HL-60 (cell line): ENCODE results near the gene HCN2.

Experiments
- DNase-seq, 2 experiments: peaks; one replicate each; pipeline ENCODE4 v3.0.0-alpha.2; 2010 to 2020; ENCODE audit warnings: low read depth in 1 of 2, low spot score in 1 of 2
- H3K27ac ChIP-seq: fragments of 250-450 bp; sonication (Bioruptor Pico); replicated peaks from 2 replicates; pipeline ENCODE4 v1.5.1; 2020; ENCODE audit warnings: mild to moderate bottlenecking, moderate library complexity
- H3K27me3 ChIP-seq: fragments of 250-450 bp; sonication (Bioruptor Pico); 2 replicates; pipeline ENCODE4 v1.5.1; 2021; ENCODE audit warnings: mild to moderate bottlenecking, moderate library complexity; ENCODE audit not compliant: insufficient read depth, poor library complexity, severe bottlenecking
- H3K4me3 ChIP-seq: replicated peaks from 2 replicates; pipeline ENCODE4 v1.5.1; 2011; ENCODE audit warnings: mild to moderate bottlenecking, control low read depth, low read length; ENCODE audit not compliant: insufficient read depth
- GABPA ChIP-seq: IDR thresholded peaks from 2 replicates; pipeline ENCODE4 v1.6.1; 2012; ENCODE audit warnings: low read depth
- POLR2AphosphoS5 ChIP-seq: IDR thresholded peaks from 2 replicates; pipeline ENCODE4 v1.6.1; 2012; ENCODE audit warnings: low read depth
- SPI1 ChIP-seq: IDR thresholded peaks from 2 replicates; pipeline ENCODE4 v1.6.1; 2012; ENCODE audit warnings: low read depth, mild to moderate bottlenecking, borderline replicate concordance
- TF ChIP-seq, protein P1 (sequence below): IDR thresholded peaks from one replicate; pipeline ENCODE4 v1.5.1; 2011; ENCODE audit warnings: low read length, control low read depth, inconsistent platforms; ENCODE audit not compliant: insufficient read depth
- TF ChIP-seq, protein P2 (sequence below): IDR thresholded peaks from 2 replicates; pipeline ENCODE4 v1.6.1; 2012; ENCODE audit warnings: low read depth; ENCODE audit not compliant: insufficient replicate concordance

HCN2 gene

DNA sequence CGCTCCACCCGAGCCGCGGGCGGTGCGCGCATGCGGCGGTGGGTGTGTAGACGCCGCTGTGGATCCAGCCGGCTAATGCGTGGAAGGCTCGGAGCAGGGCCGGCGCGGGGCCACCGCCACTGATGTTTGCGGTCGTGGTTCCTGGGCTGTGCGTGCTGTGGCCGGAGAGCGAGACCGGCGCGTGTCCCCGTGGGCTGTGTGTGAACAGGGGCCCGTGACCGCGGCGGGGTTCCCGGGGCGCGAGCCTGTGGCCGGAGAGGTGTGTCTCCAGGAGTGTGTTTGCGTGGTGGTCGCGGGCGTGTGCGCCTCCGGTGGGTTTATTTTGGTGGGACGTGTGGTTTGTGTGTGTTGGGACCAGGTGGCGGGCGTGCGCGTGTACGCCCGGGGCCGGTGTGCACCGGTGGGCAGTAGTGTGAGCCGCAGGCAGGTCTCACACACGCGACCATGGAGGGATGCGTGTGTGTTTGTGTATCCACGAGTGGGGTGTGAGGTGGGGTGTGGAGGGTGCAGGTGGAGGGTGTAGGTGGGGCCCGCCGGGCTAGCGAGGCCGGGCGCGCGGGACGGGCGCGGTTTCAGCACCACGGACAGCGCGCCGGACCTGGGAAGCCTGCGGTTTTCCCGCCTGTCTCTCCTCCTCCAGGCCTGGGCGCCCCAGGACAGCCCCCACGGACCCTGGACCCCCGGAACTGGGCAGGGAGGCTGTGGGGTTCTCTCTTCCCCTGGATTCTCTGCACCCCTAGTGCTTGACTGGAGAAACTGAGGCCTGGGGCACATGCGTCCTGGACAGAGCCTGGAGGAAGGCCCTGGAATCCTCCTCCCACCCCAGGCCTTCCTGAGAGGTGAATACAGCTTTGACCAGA is 1.6 kb downstream of the HCN2 start:
- TF ChIP-seq, protein P1, sequence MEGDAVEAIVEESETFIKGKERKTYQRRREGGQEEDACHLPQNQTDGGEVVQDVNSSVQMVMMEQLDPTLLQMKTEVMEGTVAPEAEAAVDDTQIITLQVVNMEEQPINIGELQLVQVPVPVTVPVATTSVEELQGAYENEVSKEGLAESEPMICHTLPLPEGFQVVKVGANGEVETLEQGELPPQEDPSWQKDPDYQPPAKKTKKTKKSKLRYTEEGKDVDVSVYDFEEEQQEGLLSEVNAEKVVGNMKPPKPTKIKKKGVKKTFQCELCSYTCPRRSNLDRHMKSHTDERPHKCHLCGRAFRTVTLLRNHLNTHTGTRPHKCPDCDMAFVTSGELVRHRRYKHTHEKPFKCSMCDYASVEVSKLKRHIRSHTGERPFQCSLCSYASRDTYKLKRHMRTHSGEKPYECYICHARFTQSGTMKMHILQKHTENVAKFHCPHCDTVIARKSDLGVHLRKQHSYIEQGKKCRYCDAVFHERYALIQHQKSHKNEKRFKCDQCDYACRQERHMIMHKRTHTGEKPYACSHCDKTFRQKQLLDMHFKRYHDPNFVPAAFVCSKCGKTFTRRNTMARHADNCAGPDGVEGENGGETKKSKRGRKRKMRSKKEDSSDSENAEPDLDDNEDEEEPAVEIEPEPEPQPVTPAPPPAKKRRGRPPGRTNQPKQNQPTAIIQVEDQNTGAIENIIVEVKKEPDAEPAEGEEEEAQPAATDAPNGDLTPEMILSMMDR, result no peak
- no peak for TF ChIP-seq GABPA
- TF ChIP-seq, protein P2, sequence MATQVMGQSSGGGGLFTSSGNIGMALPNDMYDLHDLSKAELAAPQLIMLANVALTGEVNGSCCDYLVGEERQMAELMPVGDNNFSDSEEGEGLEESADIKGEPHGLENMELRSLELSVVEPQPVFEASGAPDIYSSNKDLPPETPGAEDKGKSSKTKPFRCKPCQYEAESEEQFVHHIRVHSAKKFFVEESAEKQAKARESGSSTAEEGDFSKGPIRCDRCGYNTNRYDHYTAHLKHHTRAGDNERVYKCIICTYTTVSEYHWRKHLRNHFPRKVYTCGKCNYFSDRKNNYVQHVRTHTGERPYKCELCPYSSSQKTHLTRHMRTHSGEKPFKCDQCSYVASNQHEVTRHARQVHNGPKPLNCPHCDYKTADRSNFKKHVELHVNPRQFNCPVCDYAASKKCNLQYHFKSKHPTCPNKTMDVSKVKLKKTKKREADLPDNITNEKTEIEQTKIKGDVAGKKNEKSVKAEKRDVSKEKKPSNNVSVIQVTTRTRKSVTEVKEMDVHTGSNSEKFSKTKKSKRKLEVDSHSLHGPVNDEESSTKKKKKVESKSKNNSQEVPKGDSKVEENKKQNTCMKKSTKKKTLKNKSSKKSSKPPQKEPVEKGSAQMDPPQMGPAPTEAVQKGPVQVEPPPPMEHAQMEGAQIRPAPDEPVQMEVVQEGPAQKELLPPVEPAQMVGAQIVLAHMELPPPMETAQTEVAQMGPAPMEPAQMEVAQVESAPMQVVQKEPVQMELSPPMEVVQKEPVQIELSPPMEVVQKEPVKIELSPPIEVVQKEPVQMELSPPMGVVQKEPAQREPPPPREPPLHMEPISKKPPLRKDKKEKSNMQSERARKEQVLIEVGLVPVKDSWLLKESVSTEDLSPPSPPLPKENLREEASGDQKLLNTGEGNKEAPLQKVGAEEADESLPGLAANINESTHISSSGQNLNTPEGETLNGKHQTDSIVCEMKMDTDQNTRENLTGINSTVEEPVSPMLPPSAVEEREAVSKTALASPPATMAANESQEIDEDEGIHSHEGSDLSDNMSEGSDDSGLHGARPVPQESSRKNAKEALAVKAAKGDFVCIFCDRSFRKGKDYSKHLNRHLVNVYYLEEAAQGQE, result peak; percentile 100
- TF ChIP-seq SPI1, result no peak
- no peak for TF ChIP-seq POLR2AphosphoS5
- peaks cover 26% of the 10 kb centered on the region for H3K27me3 ChIP-seq
- no peak for DNase-seq
- no peak overlapping the region for H3K27ac ChIP-seq
- no peak overlapping the region for H3K4me3 ChIP-seq

DNA sequence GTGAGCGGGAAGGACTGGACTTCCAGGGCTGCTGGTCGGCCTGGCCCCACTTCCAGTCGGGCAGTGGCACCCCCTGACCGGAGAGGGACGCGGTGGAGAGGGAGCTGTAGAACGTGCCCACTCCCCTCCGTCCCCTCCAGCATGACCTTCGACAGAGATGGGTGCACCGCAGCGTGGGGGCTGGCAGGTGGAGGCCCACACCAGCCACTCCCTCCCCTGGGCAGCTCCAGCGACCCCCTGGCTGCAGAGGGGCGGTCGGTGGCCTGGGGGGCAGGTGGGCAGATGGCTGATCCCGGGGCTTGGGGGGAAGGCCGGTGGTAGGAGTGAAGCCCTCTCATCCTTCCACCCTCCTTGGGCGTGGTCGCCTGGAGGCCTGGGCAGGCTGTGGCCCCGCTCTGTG is 2.4 kb downstream of the HCN2 start:
- H3K27ac ChIP-seq, result no peak overlapping the region
- peaks cover 26% of the 10 kb centered on the region for H3K27me3 ChIP-seq
- DNase-seq, result no peak
- H3K4me3 ChIP-seq, result no peak overlapping the region
- no peak for TF ChIP-seq POLR2AphosphoS5
- no peak for TF ChIP-seq GABPA
- TF ChIP-seq SPI1, result no peak
- TF ChIP-seq, protein P2, result no peak

DNA sequence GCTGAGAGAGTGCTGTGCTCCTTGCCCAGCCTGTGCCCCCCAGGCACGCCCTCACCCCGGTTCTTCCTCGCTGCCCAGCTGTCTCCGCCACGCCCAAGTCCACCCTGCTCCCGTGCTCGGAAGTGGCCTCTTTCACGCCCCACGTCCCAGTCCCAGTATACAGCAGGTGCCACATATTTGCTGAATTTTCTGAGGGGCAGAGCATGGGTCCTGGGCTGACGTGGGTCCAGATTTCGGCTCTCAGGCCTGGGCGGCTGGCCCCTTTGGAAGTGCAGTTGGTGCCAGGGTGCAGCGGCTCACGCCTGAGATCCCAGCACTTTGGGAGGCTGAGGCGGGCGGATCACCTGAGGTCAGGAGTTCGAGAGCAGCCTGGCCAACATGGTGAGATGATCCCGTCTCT is 3.4 kb downstream of the HCN2 start:
- H3K27me3 ChIP-seq, result peaks cover 23% of the 10 kb centered on the region
- no peak overlapping the region for H3K4me3 ChIP-seq
- no peak overlapping the region for H3K27ac ChIP-seq
- DNase-seq, result no peak
- no peak for TF ChIP-seq POLR2AphosphoS5
- TF ChIP-seq, protein P2, result peak; percentile 7
- TF ChIP-seq, protein P1, result no peak
- no peak for TF ChIP-seq GABPA
- TF ChIP-seq SPI1, result no peak
